ENCODE results near the gene RPL10.

- no peak for TF ChIP-seq CREB5 (CRISPR knock-in tag; IDR thresholded peaks at IDR 0.05; ENCODE audit: low read depth)
- no peak for TF ChIP-seq CSDC2 (CRISPR knock-in tag; IDR thresholded peaks at IDR 0.05)
- TF ChIP-seq RARB (CRISPR knock-in tag; IDR thresholded peaks at IDR 0.05), result no peak
- TF ChIP-seq, protein P1, sequence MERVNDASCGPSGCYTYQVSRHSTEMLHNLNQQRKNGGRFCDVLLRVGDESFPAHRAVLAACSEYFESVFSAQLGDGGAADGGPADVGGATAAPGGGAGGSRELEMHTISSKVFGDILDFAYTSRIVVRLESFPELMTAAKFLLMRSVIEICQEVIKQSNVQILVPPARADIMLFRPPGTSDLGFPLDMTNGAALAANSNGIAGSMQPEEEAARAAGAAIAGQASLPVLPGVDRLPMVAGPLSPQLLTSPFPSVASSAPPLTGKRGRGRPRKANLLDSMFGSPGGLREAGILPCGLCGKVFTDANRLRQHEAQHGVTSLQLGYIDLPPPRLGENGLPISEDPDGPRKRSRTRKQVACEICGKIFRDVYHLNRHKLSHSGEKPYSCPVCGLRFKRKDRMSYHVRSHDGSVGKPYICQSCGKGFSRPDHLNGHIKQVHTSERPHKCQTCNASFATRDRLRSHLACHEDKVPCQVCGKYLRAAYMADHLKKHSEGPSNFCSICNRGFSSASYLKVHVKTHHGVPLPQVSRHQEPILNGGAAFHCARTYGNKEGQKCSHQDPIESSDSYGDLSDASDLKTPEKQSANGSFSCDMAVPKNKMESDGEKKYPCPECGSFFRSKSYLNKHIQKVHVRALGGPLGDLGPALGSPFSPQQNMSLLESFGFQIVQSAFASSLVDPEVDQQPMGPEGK (CRISPR knock-in tag; IDR thresholded peaks at IDR 0.05; ENCODE audit: borderline replicate concordance), result no peak
Observed at GRCh38 chrX:154365052-154365600, 33.1 kb upstream of the RPL10 start.

Measured in SK-N-SH treated with all-trans-retinoic acid at 6 μM for 48 hours (cell line).